Erythroblast (primary cell): ENCODE measurements around the gene VSIR.

ENCODE experiments used
- GATA1 ChIP-seq: IDR thresholded peaks from 2 replicates; pipeline ENCODE4 v1.6.1; 2011; ENCODE audit warnings: low read depth, mild to moderate bottlenecking, control low read depth, low read length, moderate library complexity
- POLR2A ChIP-seq: IDR thresholded peaks from 2 replicates; pipeline ENCODE4 v1.6.1; 2011; ENCODE audit warnings: mild to moderate bottlenecking, low read length

- no peak for TF ChIP-seq POLR2A
- no peak for TF ChIP-seq GATA1
Observed at GRCh38 chr10:71809628-71810027, 36.3 kb upstream of the VSIR start.
